DMS114 treated with DMSO at 0.1 percent for 48 hours (cell line): Measurements from ENCODE around the gene SMCO1.
A peak's percentile ranks its signal among the peaks of the same experiment; 100 is the strongest.
"Not testable (repeated sequence)": the region's sequence is repeated elsewhere in the genome, so short reads cannot be mapped to it uniquely, and the experiment has no call there.

Source experiments
- DNase-seq: peaks from one replicate; lab custom pipeline; 2025; ENCODE audit not compliant: unreplicated experiment; lab: John Stamatoyannopoulos, UW

The SMCO1 gene

DNA sequence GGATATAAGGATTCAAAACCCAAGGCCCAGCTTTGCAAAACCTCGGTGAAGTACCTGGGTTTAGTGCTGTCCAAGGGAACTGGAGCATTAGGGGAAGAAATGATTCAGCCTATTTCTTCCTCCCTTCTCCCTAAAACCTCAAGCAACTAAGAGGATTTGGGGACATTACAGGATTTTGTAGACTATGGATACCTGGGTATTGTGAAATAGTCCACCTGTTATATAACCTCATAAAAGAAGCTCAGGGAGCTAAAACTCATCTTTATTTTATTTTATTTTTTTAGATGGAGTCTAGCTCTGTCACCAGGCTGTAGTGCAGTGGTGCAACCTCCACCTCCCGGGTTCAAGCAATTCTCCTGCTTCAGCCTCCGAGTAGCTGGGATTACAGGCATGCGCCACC, 8.7 kb upstream of the SMCO1 start:
- DNase-seq, result no peak

DNA sequence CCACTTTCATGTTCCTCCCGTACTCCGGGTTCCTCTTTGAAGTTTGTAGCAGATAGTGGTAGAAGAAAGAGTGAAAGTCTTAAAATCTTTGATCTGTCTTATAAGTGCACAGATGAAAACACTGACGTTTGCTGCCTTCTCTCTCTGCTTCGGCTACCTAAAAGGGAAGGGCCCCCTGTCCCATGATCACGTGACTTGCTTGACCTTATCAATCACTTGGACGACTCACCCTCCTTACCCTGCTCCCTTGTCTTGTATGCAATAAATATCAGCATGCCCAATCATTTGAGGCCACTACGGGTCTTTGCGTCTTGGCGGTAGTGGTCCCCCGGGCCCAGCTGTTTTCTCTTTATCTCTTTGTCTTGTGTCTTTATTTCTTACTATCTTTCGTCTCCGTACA, 6.1 kb upstream of the SMCO1 start:
- DNase-seq, result not testable (repeated sequence)

DNA sequence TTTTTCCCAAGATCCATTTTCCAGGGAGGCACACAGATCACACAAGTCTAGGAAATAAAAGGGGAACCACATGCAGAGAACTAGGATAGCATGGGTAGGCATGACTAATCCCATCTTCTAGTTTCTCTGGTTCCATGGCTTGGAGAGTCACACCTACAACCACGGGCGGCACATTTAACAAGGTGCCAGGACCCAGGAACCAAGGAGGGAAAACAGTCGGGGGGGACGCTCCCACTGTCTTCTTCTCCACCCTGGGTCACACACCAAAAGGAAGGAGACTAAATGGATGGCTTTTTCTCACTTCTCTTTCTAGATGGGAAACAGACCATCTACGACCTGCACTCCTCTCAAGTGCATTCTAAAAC, 4.6 kb upstream of the SMCO1 start:
- DNase-seq, result no peak

DNA sequence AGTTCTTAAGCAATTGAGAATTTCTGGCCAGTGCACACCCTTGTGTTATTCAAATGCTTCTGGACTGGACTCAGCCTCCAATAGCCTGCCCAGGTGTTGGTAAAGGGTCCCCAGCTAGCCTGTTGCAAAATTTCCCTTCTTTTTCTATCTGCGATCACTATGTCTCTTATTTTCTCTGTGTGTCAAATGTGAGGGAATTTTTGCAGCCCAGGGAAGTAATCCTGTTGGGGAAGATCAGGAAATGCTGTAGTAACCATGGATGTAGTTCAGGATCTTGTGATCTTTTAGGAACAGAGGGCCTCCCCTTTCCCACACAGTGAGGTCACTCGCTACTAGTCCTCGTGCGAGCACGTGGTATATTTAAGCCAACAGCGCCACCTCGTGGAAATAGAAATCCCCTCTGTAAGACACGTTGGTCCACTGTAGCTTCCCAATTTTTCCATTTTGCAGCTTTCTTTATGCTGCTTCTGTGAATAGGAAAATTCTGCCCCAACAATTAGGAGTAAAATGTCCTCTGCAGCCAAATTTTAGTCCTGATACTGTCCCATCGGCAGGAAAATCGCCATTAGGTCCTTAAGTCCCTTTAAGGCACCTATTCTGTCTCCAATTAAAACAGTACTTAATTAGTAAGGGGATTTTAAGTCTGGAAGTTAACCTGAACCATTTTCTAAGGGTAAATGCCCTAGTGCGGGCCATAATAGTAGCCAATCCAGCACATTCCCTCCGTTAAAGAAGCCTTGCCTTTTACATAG, 4.0 kb upstream of the SMCO1 start:
- DNase-seq, result peak; percentile 15

DNA sequence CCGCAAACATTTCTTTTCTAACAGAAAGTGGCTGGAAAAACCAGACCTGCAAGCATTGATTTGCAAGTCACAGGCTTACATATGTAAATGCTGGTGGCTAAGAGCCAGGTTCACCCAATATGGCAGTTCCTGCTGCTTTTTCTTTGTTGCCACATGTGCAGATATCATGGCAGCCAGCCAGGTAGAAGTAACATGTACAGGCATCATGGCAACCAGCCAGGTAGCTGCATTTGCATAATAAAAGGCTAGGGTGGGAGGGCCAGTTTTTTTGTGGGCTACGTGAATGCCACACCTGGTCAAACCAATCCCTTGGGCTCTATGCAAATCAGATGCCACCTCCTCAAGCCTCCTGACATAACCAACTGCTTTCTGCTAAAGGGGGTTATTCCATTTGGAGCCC, 2.8 kb upstream of the SMCO1 start:
- no peak for DNase-seq

DNA sequence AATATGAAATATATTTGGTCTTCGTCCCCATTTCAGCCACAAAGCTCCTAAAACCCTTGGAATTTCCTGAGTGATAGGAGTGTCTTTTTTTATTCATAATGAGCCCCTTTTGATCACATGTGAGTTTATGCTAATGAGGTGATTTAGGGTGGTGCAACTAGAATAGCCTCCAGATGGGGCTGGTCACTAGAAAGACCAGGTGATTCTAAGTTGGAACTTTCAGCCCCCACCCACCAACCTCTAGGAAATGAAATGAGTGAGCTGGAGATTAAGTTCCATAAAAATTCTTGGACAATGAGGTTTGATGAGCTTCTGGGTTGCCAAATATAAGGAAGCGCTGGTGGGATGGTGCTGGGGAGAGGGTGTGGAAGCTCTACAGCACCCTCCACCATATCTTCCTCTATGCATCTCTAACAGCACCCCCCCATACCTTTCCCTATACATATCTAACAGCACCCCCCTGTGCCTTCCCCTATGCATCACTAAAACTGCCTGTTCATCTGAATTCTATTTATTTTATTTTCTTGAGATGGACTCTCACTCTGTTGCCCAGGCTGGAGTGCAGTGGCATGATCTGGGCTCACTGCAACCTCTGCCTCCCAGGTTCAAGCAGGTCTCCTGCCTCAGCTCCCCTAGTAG, 2.1 kb upstream of the SMCO1 start:
- no peak for DNase-seq

DNA sequence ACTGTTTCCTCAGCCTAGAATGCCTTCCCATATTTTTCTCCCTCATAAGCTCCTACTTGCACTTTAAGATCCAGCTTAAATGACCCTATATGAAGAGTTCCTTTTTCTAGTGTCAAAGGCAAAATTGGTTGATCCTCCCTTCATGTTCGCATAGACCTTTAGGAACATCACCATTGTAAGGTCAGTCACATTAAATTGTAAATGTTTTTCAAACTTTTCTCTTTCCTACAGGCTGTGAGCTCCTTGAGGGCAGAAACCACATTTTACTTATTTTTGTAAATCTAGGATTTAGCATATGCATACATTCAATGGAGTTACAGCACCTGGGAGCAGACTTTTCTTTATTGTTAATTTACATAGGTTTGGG, 813 bp downstream of the SMCO1 start:
- DNase-seq, result no peak

DNA sequence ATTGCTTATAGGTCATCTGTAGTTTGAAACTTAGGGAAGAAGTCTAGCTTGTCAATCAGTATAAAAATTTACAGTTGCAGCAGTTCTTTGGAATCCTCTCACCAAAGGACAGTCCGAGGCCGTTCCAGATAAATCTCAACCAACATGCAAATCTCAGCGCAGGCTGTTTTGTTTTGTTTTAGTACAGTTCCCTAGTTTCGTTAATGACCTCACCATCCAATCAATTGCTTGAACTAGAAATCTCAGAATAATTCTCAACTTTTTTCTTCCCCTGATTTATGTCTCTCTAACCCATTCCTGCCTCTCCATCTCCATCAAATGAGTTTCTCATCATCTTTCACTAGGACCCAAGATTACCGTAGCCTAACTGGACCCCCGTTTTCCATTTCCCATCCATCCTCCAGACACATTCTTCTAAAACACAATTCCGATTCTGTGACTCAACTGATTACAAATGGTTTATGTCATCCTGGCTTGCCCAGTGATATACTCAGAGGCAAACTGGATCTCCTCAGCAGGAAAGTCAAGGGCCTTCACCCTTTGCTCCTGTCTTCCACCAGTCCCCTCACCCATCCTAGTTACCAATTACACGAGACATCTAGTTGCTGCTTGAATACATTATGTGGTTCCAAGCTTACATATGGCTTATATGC, 1.3 kb downstream of the SMCO1 start:
- DNase-seq, result no peak

DNA sequence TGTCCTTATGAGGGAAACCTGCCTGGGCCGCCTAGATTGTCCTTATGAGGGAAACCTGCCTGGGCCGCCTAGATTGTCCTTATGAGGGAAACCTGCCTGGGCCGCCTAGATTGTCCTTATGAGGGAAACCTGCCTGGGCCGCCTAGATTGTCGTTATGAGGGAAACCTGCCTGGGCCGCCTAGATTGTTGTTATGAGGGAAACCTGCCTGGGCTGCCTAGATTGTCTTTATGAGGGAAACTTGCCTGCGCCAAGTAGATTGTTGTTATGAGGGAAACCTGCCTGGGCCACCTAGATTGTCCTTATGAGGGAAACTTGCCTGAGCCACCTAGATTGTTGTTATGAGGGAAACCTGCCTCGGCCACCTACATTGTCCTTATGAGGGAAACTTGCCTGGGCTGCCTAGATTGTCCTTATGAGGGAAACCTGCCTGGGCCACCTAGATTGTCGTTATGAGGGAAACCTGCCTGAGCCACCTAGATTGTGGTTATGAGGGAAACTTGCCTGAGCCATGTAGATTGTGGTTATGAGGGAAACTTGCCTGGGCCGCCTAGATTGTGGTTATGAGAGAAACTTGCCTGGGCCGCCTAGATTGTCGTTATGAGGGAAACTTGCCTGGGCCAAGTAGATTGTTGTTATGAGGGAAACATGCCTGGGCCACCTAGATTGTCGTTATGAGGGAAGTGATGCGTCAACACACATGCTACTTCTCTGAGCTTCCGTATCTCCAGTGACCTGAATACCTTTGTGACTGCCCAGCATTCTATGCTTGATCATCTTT, 3.3 kb downstream of the SMCO1 start:
- DNase-seq, result not testable (repeated sequence)

DNA sequence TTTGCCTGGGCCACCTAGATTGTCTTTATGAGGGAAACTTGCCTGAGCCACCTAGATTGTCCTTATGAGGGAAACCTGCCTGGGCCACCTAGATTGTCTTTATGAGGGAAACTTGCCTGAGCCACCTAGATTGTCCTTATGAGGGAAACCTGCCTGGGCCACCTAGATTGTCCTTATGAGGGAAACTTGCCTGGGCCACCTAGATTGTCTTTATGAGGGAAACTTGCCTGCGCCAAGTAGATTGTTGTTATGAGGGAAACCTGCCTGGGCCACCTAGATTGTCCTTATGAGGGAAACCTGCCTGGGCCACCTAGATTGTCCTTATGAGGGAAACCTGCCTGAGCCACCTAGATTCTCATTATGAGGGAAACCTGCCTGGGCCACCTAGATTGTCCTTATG, 4.0 kb downstream of the SMCO1 start:
- DNase-seq, result not testable (repeated sequence)

DNA sequence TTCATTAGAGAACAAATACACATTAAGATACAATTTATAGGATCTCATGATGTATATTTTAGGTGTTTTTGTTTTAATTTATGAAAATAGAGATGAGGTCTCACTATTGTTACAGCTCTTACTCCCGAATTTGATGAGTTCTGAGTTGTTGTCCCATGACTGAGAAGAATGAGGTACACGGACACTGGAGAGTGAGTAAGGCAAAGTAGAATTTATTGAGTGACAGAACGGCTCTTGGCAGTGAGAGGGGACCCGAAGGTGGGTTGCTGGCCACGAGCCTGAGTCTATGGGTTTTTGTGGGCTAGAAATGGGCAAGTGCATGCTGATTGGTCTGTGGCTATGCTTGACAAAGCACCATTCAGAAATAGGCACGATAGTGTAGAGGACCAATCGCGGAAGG, 8.5 kb downstream of the SMCO1 start:
- DNase-seq, result no peak

DNA sequence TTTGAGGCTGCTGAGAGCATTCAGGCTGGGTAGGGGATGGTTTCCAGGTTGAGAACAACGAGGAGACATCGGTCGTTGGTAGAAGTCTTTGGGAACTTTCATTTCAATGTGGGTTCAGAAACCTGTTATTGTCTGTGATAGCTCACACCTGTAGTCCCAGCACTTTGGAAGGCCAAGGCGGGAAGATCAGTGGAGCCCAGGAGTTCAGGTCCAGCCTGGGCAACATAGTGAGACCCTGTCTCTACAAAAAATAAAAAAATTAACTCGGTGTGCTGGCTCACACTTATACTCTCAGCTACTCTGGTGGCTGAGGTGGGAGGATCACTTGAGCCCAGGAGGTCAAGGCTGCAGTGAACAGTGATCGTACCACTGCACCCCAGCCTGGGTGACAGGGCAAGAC, 10.6 kb downstream of the SMCO1 start:
- no peak for DNase-seq

DNA sequence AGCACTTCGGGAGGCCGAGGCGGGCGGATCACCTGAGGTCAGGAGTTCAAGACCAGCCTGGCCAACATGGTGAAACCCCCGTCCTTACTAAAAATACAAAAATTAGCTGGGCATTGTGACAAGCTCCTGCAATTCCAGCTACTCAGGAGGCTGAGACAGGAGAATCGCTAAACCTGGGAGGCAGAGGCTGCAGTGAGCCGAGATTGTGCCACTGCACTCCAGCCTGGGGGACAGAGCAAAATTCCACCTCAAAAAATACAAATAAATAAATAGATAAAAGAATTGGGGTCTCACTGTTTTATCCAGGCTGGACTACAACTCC, 11.1 kb downstream of the SMCO1 start:
- DNase-seq, result not testable (repeated sequence)

DNA sequence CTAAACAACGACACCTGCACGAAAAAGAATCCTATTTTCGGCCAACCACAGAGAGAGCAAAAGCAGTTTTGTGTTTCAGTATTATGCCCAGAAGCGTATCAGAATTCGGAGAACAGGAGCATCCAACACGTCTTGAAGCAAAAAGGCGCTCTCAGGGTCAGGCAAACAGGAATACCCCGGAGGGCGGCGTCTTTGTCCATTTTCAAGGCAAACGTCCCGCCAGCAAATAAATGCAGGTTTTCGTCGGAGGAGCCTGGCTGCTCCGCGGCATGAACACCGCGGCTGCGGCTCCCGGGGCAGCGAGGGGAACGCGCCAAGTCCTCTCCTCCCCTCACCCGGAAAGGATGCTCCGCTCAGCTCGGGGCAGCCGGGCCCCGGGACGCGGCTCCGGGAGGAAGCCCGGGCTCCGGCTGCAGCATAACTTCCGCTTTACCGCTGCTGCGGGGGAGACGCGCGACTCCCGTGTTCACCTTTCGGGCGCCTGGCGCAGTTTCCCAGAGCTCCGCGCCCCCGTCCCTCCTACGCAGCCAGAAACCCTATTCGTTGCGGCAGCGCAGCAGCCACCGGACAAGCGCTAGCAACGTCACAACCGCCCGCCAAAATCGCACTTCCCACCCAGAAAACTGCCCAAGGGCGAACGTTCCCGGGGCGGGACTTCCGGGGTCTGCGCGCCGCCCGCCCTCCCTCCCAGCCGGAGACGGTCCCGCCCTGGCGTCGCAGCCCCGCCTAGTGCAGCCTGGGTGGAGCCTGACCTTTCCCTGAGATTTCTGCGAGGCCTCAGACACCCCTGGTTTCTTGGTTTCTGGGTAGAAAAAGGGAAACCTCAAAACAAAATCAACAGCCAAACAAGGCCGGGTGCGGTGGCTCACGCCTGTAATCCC, 11.7 kb downstream of the SMCO1 start, which contains the start of gene RNF168:
Gene RNF168 (minus strand): TSS at position 573 of the 881 bp plus-strand sequence. CDS start 595 bp downstream, outside the sequence.
- DNase-seq, result peak; percentile 93

DNA sequence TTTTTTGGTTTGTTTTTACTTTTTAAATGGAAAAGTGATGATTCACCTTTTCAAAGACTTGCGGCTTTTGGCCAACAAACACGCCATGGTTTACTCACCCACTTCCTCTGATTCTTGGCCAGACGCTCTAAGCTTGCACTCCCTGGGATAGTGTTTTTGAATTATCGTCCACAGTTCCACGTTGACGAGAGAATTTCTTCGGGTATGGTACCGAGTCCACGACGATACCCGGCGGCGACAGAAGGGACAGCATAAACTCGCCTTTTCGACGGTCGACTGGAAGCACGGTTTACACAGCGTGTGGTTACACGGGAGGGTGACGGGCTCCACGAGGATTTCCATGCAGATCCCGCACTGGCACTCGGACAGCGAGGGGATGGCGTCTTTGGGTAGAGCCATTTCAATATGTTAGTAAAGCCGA, 12.4 kb downstream of the SMCO1 start:
- peak; percentile 45 for DNase-seq

DNA sequence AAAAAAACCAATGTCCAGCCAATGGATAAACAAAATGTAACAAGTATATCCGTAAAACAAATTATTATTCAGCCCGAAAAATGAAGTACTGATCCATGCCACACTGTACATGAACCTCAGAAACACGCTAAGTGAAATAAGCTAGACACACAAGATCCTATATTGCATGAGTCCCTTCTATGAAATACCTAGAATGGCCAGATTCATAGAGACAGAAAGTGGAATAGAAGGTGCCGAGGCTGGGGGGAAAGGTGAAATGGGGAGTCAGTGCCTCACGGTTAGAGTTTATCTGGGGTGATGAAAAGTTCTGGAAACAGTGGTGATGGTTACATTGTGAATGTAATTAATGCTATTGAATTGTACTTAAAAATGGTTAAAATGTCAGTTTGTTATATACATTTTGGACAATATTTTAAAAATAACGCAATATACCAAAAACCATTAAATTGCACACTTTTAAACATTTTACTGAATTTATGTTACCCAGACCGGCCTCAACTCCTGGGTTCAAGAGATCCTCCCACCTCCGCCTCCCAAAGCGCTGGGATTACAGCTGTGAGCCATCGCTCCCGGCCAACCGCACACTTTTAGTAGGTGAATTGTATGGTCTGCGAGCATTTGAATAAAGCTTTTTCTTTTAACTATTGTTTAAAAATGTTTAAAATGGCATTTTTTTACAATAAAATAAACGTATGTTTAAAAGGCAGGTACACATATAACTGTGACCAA, 13.7 kb downstream of the SMCO1 start:
- DNase-seq, result peak; percentile 26

DNA sequence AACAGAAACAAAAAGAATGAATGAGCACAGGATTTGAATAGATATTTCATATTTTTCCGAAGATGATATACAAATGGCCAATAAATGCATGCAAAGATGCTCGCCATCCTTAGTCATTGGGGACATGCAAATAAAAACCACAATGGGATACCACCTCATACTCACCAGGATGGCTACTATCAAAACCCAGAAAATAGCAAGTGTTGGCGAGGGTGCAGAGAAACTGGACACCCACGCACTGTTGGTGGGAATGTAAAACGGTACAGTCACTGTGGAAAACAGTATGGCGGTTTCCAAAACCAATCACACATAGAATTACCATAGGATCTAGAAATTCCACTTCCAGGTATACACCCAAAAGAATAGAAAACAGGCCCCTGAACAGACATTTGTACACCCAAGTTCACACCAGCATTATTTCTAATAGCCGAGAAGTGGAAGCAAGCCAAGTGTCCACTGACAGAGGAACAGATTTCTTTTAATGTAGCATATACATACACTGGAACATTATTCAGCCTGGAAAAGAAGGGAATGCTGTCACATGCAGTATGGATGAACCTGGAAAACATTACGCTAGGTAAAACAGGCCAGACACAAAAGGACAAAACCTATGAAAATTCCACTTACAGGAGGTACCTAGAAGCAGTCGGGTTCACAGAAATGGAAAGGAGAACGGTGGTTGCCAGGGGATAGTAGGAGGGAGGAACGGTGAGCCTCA, 15.2 kb downstream of the SMCO1 start:
- DNase-seq, result no peak

DNA sequence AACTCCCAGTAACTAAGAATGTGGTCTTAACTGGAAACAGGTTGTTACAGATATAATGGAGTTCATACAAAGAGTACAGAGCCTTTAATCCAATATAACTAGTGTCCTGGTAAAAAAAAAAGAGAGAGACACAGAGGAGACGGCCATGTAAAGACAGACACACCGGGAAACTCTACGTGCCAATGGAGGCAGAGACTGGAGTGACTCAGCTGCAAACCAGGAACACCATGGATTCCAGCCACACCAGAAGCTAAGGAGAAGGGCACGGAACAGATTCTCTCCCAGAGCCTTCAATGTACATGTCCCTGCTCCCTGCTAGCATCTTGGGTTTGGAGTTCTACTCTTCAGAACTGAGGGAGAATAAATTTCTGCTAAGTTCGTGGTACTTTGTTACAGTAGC, 16.1 kb downstream of the SMCO1 start:
- no peak for DNase-seq

DNA sequence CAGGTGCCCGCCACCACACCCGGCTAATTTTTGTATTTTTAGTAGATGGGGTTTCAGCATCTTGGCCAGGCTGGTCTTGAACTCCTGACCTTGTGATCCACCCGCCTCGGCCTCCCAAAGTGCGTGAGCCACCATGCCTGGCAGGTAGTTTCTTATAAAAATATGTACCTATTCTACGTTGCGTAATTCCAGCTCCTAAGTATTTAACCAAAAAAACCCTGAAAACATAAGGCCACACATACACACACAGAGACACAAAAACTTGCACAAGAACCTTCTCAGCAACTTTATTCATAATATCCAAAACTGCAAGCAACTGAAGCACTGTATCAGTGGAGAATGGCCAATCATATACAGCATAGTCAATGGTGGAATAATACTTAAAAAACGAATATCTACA, 16.8 kb downstream of the SMCO1 start:
- no peak for DNase-seq
